ENCODE data around the gene ORAI3.

Gene ORAI3

DNA sequence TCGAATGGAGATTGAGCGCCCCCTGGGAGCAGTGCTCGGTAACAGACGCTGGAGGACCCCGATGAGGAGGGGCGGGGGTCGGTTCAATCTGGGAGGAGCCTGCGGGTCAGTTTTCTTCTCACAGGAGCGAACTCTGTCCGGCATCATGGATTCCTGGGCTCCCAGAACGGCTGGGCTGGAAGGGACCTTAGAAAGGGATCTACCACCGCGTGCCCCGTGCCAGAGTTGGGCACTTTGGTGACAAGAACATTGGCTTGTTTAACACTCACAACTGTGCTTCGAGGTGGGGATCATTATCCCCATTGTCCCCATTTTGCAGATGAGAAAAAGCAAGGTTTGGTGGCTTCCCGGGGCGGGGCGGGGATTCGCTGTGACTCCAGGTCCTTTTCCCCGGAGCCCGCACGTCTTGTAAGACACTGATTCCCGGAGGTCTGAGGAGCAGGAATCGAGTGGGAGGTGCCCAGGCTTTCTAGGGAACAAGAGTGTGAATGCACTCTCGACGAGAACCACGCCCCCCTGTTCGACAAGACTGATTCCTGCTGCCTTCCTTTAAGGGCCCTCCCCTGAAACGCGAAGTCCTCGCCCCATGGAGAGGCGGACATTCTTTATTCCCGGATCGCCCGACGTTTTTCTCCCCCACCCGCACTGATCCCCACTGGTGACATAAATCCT, 27.0 kb upstream of the ORAI3 start (continued):
- TF ChIP-seq, protein P1, sequence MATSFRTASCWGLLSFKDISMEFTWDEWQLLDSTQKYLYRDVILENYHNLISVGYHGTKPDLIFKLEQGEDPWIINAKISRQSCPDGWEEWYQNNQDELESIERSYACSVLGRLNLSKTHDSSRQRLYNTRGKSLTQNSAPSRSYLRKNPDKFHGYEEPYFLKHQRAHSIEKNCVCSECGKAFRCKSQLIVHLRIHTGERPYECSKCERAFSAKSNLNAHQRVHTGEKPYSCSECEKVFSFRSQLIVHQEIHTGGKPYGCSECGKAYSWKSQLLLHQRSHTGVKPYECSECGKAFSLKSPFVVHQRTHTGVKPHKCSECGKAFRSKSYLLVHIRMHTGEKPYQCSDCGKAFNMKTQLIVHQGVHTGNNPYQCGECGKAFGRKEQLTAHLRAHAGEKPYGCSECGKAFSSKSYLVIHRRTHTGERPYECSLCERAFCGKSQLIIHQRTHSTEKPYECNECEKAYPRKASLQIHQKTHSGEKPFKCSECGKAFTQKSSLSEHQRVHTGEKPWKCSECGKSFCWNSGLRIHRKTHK (tag by site-specific recombination; IDR thresholded peaks at IDR 0.05), result no peak
- TF ChIP-seq KLF7 (tag by site-specific recombination; IDR thresholded peaks at IDR 0.05; ENCODE audit: borderline replicate concordance), result peak; percentile 29; the same call in 1 of the 2 replicates
- TF ChIP-seq ZNF174 (tag by site-specific recombination; IDR thresholded peaks at IDR 0.05), result no peak
- peak; percentile 34; the same call in 1 of the 2 replicates for TF ChIP-seq ZNF623 (tag by site-specific recombination; IDR thresholded peaks at IDR 0.05)
- TF ChIP-seq, protein P2, sequence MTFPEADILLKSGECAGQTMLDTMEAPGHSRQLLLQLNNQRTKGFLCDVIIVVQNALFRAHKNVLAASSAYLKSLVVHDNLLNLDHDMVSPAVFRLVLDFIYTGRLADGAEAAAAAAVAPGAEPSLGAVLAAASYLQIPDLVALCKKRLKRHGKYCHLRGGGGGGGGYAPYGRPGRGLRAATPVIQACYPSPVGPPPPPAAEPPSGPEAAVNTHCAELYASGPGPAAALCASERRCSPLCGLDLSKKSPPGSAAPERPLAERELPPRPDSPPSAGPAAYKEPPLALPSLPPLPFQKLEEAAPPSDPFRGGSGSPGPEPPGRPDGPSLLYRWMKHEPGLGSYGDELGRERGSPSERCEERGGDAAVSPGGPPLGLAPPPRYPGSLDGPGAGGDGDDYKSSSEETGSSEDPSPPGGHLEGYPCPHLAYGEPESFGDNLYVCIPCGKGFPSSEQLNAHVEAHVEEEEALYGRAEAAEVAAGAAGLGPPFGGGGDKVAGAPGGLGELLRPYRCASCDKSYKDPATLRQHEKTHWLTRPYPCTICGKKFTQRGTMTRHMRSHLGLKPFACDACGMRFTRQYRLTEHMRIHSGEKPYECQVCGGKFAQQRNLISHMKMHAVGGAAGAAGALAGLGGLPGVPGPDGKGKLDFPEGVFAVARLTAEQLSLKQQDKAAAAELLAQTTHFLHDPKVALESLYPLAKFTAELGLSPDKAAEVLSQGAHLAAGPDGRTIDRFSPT (tag by site-specific recombination; IDR thresholded peaks at IDR 0.05), result no peak
- TF ChIP-seq ZFP37 (tag by site-specific recombination; IDR thresholded peaks at IDR 0.05), result no peak
- TF ChIP-seq, protein P3, sequence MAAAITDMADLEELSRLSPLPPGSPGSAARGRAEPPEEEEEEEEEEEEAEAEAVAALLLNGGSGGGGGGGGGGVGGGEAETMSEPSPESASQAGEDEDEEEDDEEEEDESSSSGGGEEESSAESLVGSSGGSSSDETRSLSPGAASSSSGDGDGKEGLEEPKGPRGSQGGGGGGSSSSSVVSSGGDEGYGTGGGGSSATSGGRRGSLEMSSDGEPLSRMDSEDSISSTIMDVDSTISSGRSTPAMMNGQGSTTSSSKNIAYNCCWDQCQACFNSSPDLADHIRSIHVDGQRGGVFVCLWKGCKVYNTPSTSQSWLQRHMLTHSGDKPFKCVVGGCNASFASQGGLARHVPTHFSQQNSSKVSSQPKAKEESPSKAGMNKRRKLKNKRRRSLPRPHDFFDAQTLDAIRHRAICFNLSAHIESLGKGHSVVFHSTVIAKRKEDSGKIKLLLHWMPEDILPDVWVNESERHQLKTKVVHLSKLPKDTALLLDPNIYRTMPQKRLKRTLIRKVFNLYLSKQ (tag by site-specific recombination; IDR thresholded peaks at IDR 0.05; ENCODE audit: borderline replicate concordance), result no peak
- TF ChIP-seq ZNF350 (tag by site-specific recombination; IDR thresholded peaks at IDR 0.05), result no peak
- no peak for TF ChIP-seq ZNF23 (tag by site-specific recombination; IDR thresholded peaks at IDR 0.05; ENCODE audit: borderline replicate concordance)
- TF ChIP-seq, protein P4, sequence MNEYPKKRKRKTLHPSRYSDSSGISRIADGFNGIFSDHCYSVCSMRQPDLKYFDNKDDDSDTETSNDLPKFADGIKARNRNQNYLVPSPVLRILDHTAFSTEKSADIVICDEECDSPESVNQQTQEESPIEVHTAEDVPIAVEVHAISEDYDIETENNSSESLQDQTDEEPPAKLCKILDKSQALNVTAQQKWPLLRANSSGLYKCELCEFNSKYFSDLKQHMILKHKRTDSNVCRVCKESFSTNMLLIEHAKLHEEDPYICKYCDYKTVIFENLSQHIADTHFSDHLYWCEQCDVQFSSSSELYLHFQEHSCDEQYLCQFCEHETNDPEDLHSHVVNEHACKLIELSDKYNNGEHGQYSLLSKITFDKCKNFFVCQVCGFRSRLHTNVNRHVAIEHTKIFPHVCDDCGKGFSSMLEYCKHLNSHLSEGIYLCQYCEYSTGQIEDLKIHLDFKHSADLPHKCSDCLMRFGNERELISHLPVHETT (tag by site-specific recombination; IDR thresholded peaks at IDR 0.05), result no peak
- TF ChIP-seq, protein P5, sequence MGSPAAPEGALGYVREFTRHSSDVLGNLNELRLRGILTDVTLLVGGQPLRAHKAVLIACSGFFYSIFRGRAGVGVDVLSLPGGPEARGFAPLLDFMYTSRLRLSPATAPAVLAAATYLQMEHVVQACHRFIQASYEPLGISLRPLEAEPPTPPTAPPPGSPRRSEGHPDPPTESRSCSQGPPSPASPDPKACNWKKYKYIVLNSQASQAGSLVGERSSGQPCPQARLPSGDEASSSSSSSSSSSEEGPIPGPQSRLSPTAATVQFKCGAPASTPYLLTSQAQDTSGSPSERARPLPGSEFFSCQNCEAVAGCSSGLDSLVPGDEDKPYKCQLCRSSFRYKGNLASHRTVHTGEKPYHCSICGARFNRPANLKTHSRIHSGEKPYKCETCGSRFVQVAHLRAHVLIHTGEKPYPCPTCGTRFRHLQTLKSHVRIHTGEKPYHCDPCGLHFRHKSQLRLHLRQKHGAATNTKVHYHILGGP (tag by site-specific recombination; IDR thresholded peaks at IDR 0.05), result peak; percentile 93
- no peak for TF ChIP-seq SETDB1 (IDR thresholded peaks at IDR 0.05; ENCODE audit: insufficient read length, low read length)
- TF ChIP-seq ZNF302 (tag by site-specific recombination; IDR thresholded peaks at IDR 0.05; ENCODE audit: low read depth), result no peak
- TF ChIP-seq ZNF747 (tag by site-specific recombination; IDR thresholded peaks at IDR 0.05), result no peak
- TF ChIP-seq, protein P6, sequence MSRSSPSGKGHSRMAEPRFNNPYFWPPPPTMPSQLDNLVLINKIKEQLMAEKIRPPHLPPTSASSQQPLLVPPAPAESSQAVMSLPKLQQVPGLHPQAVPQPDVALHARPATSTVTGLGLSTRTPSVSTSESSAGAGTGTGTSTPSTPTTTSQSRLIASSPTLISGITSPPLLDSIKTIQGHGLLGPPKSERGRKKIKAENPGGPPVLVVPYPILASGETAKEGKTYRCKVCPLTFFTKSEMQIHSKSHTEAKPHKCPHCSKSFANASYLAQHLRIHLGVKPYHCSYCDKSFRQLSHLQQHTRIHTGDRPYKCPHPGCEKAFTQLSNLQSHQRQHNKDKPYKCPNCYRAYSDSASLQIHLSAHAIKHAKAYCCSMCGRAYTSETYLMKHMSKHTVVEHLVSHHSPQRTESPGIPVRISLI (tag by site-specific recombination; IDR thresholded peaks at IDR 0.05), result no peak
- TF ChIP-seq, protein P7, sequence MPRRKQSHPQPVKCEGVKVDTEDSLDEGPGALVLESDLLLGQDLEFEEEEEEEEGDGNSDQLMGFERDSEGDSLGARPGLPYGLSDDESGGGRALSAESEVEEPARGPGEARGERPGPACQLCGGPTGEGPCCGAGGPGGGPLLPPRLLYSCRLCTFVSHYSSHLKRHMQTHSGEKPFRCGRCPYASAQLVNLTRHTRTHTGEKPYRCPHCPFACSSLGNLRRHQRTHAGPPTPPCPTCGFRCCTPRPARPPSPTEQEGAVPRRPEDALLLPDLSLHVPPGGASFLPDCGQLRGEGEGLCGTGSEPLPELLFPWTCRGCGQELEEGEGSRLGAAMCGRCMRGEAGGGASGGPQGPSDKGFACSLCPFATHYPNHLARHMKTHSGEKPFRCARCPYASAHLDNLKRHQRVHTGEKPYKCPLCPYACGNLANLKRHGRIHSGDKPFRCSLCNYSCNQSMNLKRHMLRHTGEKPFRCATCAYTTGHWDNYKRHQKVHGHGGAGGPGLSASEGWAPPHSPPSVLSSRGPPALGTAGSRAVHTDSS (tag by site-specific recombination; IDR thresholded peaks at IDR 0.05), result peak; percentile 53; the same call in 1 of the 2 replicates
- TF ChIP-seq GFI1B (tag by site-specific recombination; IDR thresholded peaks at IDR 0.05), result peak; percentile 34; the same call in 1 of the 2 replicates
- TF ChIP-seq, protein P8, sequence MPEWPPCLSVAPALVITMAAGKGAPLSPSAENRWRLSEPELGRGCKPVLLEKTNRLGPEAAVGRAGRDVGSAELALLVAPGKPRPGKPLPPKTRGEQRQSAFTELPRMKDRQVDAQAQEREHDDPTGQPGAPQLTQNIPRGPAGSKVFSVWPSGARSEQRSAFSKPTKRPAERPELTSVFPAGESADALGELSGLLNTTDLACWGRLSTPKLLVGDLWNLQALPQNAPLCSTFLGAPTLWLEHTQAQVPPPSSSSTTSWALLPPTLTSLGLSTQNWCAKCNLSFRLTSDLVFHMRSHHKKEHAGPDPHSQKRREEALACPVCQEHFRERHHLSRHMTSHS (tag by site-specific recombination; IDR thresholded peaks at IDR 0.05), result no peak
- TF ChIP-seq, protein P9, sequence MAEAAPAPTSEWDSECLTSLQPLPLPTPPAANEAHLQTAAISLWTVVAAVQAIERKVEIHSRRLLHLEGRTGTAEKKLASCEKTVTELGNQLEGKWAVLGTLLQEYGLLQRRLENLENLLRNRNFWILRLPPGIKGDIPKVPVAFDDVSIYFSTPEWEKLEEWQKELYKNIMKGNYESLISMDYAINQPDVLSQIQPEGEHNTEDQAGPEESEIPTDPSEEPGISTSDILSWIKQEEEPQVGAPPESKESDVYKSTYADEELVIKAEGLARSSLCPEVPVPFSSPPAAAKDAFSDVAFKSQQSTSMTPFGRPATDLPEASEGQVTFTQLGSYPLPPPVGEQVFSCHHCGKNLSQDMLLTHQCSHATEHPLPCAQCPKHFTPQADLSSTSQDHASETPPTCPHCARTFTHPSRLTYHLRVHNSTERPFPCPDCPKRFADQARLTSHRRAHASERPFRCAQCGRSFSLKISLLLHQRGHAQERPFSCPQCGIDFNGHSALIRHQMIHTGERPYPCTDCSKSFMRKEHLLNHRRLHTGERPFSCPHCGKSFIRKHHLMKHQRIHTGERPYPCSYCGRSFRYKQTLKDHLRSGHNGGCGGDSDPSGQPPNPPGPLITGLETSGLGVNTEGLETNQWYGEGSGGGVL (tag by site-specific recombination; IDR thresholded peaks at IDR 0.05), result peak; percentile 63
- TF ChIP-seq, protein P10, sequence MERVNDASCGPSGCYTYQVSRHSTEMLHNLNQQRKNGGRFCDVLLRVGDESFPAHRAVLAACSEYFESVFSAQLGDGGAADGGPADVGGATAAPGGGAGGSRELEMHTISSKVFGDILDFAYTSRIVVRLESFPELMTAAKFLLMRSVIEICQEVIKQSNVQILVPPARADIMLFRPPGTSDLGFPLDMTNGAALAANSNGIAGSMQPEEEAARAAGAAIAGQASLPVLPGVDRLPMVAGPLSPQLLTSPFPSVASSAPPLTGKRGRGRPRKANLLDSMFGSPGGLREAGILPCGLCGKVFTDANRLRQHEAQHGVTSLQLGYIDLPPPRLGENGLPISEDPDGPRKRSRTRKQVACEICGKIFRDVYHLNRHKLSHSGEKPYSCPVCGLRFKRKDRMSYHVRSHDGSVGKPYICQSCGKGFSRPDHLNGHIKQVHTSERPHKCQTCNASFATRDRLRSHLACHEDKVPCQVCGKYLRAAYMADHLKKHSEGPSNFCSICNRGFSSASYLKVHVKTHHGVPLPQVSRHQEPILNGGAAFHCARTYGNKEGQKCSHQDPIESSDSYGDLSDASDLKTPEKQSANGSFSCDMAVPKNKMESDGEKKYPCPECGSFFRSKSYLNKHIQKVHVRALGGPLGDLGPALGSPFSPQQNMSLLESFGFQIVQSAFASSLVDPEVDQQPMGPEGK (tag by site-specific recombination; IDR thresholded peaks at IDR 0.05), result 0 out of 2 replicates have a peak, but pooled peaks have one; percentile 49
- TF ChIP-seq KLF1 (tag by site-specific recombination; IDR thresholded peaks at IDR 0.05), result no peak
- TF ChIP-seq YY2 (tag by site-specific recombination; IDR thresholded peaks at IDR 0.05), result no peak
